Endothelial cell of umbilical vein (primary cell): Measurements from ENCODE around the gene MUC5AC. TPM values are rescaled to one million over a fixed set of nuclear protein-coding genes. Genes with fewer than 3 reads are reported as not detected.

Experiments
- BruUV-seq: library from RNA; stranded (reverse); fragments of 400-500 nt; replicated peaks from 2 replicates; lab custom pipeline; 2021; lab: Mats Ljungman, UMichigan
- CTCF ChIA-PET: fragments of 300-600, 350-600 bp; sonication (Branson Sonifier 250); formaldehyde crosslinking; loops from one replicate; lab custom pipeline; 2021; ENCODE audit warnings: antibody characterized with exemption, inconsistent platforms; lab: Charles Lee
- POLR2A ChIA-PET: fragments of 300-600, 350-600 bp; sonication (Branson Sonifier 250); formaldehyde crosslinking; loops from one replicate; lab custom pipeline; 2021; ENCODE audit warnings: antibody characterized with exemption, inconsistent platforms; lab: Charles Lee
- DNase-seq: peaks from one replicate; pipeline ENCODE4 v3.0.0-alpha.2; 2011; ENCODE audit warnings: low read depth, low spot score
- FAIRE-seq: peaks from 2 replicates; lab custom pipeline; 2011; peaks lifted over from hg19 to GRCh38; lab: Jason Lieb, UNC
- H2AFZ ChIP-seq: 2 replicates; pipeline ENCODE4 v1.6.0; 2012; ENCODE audit warnings: low read depth, low read length, control low read depth, inconsistent platforms
- H3K27ac ChIP-seq: 2 replicates; pipeline ENCODE4 v1.5.1; 2011; ENCODE audit warnings: low read depth, mild to moderate bottlenecking, control low read depth, low read length, moderate library complexity; ENCODE audit not compliant: insufficient read depth
- H3K27me3 ChIP-seq, 2 experiments: 2 replicates each; pipeline versions ENCODE4 v1.6.0 to v1.6.1; 2011; ENCODE audit warnings: low read length in 2 of 2, mixed read lengths in 1 of 2; ENCODE audit not compliant: control insufficient read depth in 2 of 2, insufficient read depth in 2 of 2
- H3K36me3 ChIP-seq, 2 experiments: 2 replicates in 1 of 2; 3 replicates in 1 of 2; pipeline ENCODE4 v1.5.1; 2011; ENCODE audit warnings: low read length in 2 of 2, mild to moderate bottlenecking in 1 of 2, moderate library complexity in 1 of 2; ENCODE audit not compliant: control insufficient read depth in 2 of 2, insufficient read depth in 2 of 2; ENCODE audit errors: extremely low read depth in 1 of 2
- H3K4me1 ChIP-seq: 3 replicates; pipeline ENCODE4 v1.5.1; 2011; ENCODE audit warnings: mild to moderate bottlenecking, low read length; ENCODE audit not compliant: control insufficient read depth, insufficient read depth; ENCODE audit errors: extremely low read depth
- H3K4me2 ChIP-seq: 2 replicates; pipeline ENCODE4 v1.6.1; 2011; ENCODE audit warnings: low read length, control low read depth, mixed read lengths; ENCODE audit not compliant: insufficient read depth
- H3K4me3 ChIP-seq, 3 experiments: fragments of 200-600 bp in 1 of 3; sonication (generic), shearing (Covaris generic) in 1 of 3; replicated peaks in 1 of 3; 2 replicates each; pipeline ENCODE4 v1.5.1; 2011 to 2016; ENCODE audit warnings: control low read depth in 3 of 3, low read length in 3 of 3, mild to moderate bottlenecking in 2 of 3, inconsistent platforms in 1 of 3, low read depth in 1 of 3, moderate library complexity in 1 of 3; ENCODE audit not compliant: insufficient read depth in 1 of 3
- H3K79me2 ChIP-seq: 2 replicates; pipeline ENCODE4 v1.6.0; 2012; ENCODE audit warnings: low read length, inconsistent platforms; ENCODE audit not compliant: control insufficient read depth, insufficient read depth
- H3K9ac ChIP-seq: replicated peaks from 2 replicates; pipeline ENCODE3; 2011; ENCODE audit warnings: low read length, control low read depth; ENCODE audit not compliant: insufficient read depth; ENCODE audit errors: extremely low read depth
- H3K9me1 ChIP-seq: replicated peaks from 3 replicates; pipeline ENCODE4 v1.6.0; 2011; ENCODE audit warnings: mild to moderate bottlenecking, low read length; ENCODE audit not compliant: control insufficient read depth, insufficient read depth; ENCODE audit errors: extremely low read depth
- H3K9me3 ChIP-seq: replicated peaks from 2 replicates; pipeline ENCODE4 v1.5.1; 2012; ENCODE audit warnings: low read length, inconsistent platforms; ENCODE audit not compliant: control insufficient read depth, insufficient read depth
- H4K20me1 ChIP-seq: replicated peaks from 2 replicates; pipeline ENCODE3; 2011; ENCODE audit warnings: mild to moderate bottlenecking, low read length; ENCODE audit not compliant: control insufficient read depth, insufficient read depth; ENCODE audit errors: extremely low read depth
- POLR2A ChIP-seq: IDR thresholded peaks from 2 replicates; pipeline ENCODE4 v1.6.1; 2012; ENCODE audit warnings: low read depth, mild to moderate bottlenecking, control low read depth, low read length
- POLR2AphosphoS5 ChIP-seq: IDR thresholded peaks from 2 replicates; pipeline ENCODE4 v1.6.1; 2012; ENCODE audit warnings: low read depth, mild to moderate bottlenecking, control low read depth, low read length, moderate library complexity; ENCODE audit not compliant: insufficient read depth
- dilution Hi-C: fragments of 300-500 bp; cut with MboI; formaldehyde crosslinking; loops from one replicate; pipeline ENCODE4 v1.15.0; 2019; ENCODE audit warnings: low sequenced_read_pairs; ENCODE audit not compliant: extremely low pct_ligation_motif_present
- intact Hi-C: fragments of 100-400 bp; cut with micrococcal nuclease; formaldehyde crosslinking; loops from one replicate; pipeline ENCODE4 v1.10.0; 2022
- polyA plus RNA-seq, 4 experiments: library from polyadenylated mRNA; depleted of rRNA in 3 of 4; stranded (reverse) in 3 of 4; unstranded in 1 of 4; fragments of >200 nt; gene quantifications; 2 replicates each; pipeline versions ENCODE4 v1.2.1 to v1.2.3, GENCODE V29; 2011 to 2012; ENCODE audit warnings: missing spikeins in 1 of 4
- total RNA-seq: library from RNA; stranded (reverse); gene quantifications from 2 replicates; pipeline ENCODE4 v1.2.3, GENCODE V29; 2021
- TF ChIP-seq, protein P1 (sequence below), 2 donors: IDR thresholded peaks; 1 replicate in 1 of 2; 2 replicates in 1 of 2; pipeline ENCODE4 v1.5.1; 2011; ENCODE audit warnings: low read length in 2 of 2, mild to moderate bottlenecking in 2 of 2, moderate library complexity in 2 of 2, control low read depth in 1 of 2, inconsistent platforms in 1 of 2, low read depth in 1 of 2; ENCODE audit not compliant: insufficient read depth in 1 of 2; ENCODE audit errors: extremely low read depth in 1 of 2

Gene MUC5AC
- total and polyA plus RNA-seq, 2 donors (not counting 3 experiments of a cell fraction or from before 2014, with no cell fraction given) = not detected

- Histone ChIP-seq H3K4me1 (no peaks in the 10 kb centered on the region), H3K9ac (no peak overlapping the region), H3K27me3 (no peaks in the 10 kb centered on the region), H3K9me3 (no peaks in the 10 kb centered on the region), H3K4me3 (no peak overlapping the region), H3K79me2 (no peaks in the 10 kb centered on the region), H3K27ac (no peak overlapping the region), H2AFZ (no peak overlapping the region), H3K4me2 (no peak overlapping the region), H3K9me1 (no peaks in the 10 kb centered on the region), H3K36me3 (no peaks in the 10 kb centered on the region), H4K20me1 (no peaks in the 10 kb centered on the region)
- dilution Hi-C loops (no loop called here), intact Hi-C loops (loop anchor here (1.0 to 2.0 kb wide), 2 partner anchors 312 to 372 kb away; no protein-coding TSS in a partner anchor)
- TF ChIP-seq POLR2AphosphoS5 (no peak), POLR2A (no peak)
- TF ChIP-seq, protein P1, sequence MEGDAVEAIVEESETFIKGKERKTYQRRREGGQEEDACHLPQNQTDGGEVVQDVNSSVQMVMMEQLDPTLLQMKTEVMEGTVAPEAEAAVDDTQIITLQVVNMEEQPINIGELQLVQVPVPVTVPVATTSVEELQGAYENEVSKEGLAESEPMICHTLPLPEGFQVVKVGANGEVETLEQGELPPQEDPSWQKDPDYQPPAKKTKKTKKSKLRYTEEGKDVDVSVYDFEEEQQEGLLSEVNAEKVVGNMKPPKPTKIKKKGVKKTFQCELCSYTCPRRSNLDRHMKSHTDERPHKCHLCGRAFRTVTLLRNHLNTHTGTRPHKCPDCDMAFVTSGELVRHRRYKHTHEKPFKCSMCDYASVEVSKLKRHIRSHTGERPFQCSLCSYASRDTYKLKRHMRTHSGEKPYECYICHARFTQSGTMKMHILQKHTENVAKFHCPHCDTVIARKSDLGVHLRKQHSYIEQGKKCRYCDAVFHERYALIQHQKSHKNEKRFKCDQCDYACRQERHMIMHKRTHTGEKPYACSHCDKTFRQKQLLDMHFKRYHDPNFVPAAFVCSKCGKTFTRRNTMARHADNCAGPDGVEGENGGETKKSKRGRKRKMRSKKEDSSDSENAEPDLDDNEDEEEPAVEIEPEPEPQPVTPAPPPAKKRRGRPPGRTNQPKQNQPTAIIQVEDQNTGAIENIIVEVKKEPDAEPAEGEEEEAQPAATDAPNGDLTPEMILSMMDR (IDR thresholded peaks at IDR 0.05; ENCODE audit: extremely low read depth in 1 of 2, insufficient read depth in 1 of 2, low read depth in 1 of 2, low read length in 2 of 2) = peak; percentile 83 to 97
- DNase-seq (peak; percentile 29), FAIRE-seq (peak; percentile 50)
- CTCF ChIA-PET = interaction anchor here (1.0 to 3.9 kb wide), 8 partner anchors 50 to 372 kb away, joined by 3 to 36 read pairs (median 4); no protein-coding TSS in a partner anchor
- no TSS peak for BruUV-seq
- POLR2A ChIA-PET = no interaction called here
Observed at GRCh38 chr11:1202776-1203504, 45.2 kb downstream of the MUC5AC start.
